Measurements from ENCODE around the gene TBC1D1. TPM values are rescaled to one million over a fixed set of nuclear protein-coding genes. Genes with fewer than 3 reads are reported as not detected.

Gene TBC1D1
- total RNA-seq, 1 experiment from 2014 or later: 106 TPM

DNA sequence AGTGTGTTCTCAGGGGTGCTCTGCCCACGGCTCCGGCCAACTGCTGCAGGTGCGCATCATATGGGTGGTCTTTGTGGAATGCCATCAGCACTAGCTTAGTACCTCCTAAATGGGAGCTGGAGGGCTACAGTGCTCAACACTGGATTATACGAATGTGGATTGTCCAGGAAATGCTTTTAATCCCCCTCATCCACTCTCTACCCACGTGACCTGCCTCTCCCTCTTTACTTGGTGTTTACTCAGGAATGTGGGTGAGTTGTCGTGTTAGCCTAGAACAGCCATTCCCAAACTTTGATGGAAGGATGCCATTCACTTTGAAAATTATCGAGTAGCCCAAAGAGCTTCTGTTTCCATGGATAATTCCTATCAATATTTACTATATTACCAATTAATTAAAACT lies 220.1 kb downstream of the TBC1D1 start:
- ChIA-PET CTCF (interaction anchor here (0.6 kb wide), 3 partner anchors 9 to 1075 kb away, joined by 5 read pairs; no protein-coding TSS in a partner anchor), POLR2A (ENCODE audit: unreplicated experiment) (no interaction called here)
- Histone ChIP-seq H4K20me1 (ENCODE audit: insufficient read depth) (no peaks in the 10 kb centered on the region), H3K9me3 (ENCODE audit: insufficient read depth, low read depth) (no peaks in the 10 kb centered on the region), H2AFZ (no peak overlapping the region), H3K27ac (no peak overlapping the region), H3K36me3 (ENCODE audit: low read depth) (no peaks in the 10 kb centered on the region), H3F3A (ENCODE audit: insufficient read depth, low read depth) (peaks cover 3% of the 10 kb centered on the region; the same call in 1 of the 2 replicates), H3K27me3 (ENCODE audit: insufficient read depth, low read depth) (no peaks in the 10 kb centered on the region), H3K4me3 (no peak overlapping the region), H3K9me2 (ENCODE audit: insufficient read depth) (no peaks in the 10 kb centered on the region), H3K4me2 (no peak overlapping the region), H3K4me1 (replicated peaks; ENCODE audit: insufficient read depth) (no peaks in the 10 kb centered on the region), H3K79me2 (ENCODE audit: low read depth) (no peaks in the 10 kb centered on the region)
- no TSS peak for BruUV-seq (replicated peaks)
- DNase-seq: no peak
- TF ChIP-seq, protein P1, sequence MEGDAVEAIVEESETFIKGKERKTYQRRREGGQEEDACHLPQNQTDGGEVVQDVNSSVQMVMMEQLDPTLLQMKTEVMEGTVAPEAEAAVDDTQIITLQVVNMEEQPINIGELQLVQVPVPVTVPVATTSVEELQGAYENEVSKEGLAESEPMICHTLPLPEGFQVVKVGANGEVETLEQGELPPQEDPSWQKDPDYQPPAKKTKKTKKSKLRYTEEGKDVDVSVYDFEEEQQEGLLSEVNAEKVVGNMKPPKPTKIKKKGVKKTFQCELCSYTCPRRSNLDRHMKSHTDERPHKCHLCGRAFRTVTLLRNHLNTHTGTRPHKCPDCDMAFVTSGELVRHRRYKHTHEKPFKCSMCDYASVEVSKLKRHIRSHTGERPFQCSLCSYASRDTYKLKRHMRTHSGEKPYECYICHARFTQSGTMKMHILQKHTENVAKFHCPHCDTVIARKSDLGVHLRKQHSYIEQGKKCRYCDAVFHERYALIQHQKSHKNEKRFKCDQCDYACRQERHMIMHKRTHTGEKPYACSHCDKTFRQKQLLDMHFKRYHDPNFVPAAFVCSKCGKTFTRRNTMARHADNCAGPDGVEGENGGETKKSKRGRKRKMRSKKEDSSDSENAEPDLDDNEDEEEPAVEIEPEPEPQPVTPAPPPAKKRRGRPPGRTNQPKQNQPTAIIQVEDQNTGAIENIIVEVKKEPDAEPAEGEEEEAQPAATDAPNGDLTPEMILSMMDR (conservative IDR thresholded peaks at IDR 0.05): no peak
- no peak for TF ChIP-seq EZH2 (IDR thresholded peaks at IDR 0.05; ENCODE audit: low read depth)
- intact Hi-C loops (cut with micrococcal nuclease; ENCODE audit: unreplicated experiment): no loop called here

DNA sequence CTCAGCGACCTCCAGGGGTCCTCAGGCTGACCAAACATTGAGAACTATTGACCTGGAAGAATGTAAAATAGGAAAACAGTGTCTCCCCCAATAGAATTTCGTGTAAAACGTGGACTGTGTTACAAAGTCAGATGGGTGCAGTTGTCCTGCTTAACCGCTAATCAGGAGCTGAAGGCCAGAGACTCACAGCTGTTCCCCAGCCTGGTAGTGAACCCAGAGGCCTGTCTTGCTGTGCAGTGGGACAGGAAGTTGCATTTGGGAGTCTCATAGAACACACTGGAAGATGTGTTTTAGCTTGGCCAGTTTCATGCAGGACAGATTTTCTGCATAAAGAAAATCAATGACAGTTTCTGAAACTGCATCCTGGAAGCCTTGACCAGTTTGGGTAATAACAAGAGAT lies 220.8 kb downstream of the TBC1D1 start:
- Histone ChIP-seq H2AFZ (no peak overlapping the region), H3K4me1 (replicated peaks; ENCODE audit: insufficient read depth) (no peaks in the 10 kb centered on the region), H3K27me3 (ENCODE audit: insufficient read depth, low read depth) (no peaks in the 10 kb centered on the region), H3K79me2 (ENCODE audit: low read depth) (no peaks in the 10 kb centered on the region), H3F3A (ENCODE audit: insufficient read depth, low read depth) (peaks cover 3% of the 10 kb centered on the region; the same call in 1 of the 2 replicates), H3K36me3 (ENCODE audit: low read depth) (no peaks in the 10 kb centered on the region), H3K9me2 (ENCODE audit: insufficient read depth) (no peaks in the 10 kb centered on the region), H4K20me1 (ENCODE audit: insufficient read depth) (no peaks in the 10 kb centered on the region), H3K27ac (no peak overlapping the region), H3K9me3 (ENCODE audit: insufficient read depth, low read depth) (no peaks in the 10 kb centered on the region), H3K4me2 (no peak overlapping the region), H3K4me3 (no peak overlapping the region)
- TF ChIP-seq, protein P1 (conservative IDR thresholded peaks at IDR 0.05): no peak
- no peak for TF ChIP-seq EZH2 (IDR thresholded peaks at IDR 0.05; ENCODE audit: low read depth)
- BruUV-seq (replicated peaks): no TSS peak
- DNase-seq: no peak
- intact Hi-C loops (cut with micrococcal nuclease; ENCODE audit: unreplicated experiment): no loop called here
- ChIA-PET POLR2A (ENCODE audit: unreplicated experiment) (no interaction called here), CTCF (interaction anchor here (0.6 kb wide), 1 partner anchor 1075 kb away, joined by 5 read pairs; no protein-coding TSS in a partner anchor)

GRCh38 chr4:38113132-38113531 lies 222.2 kb downstream of the TBC1D1 start:
- DNase-seq: no peak
- Histone ChIP-seq H3K79me2 (ENCODE audit: low read depth) (no peaks in the 10 kb centered on the region), H3K9me2 (ENCODE audit: insufficient read depth) (no peaks in the 10 kb centered on the region), H3K4me1 (replicated peaks; ENCODE audit: insufficient read depth) (no peaks in the 10 kb centered on the region), H3K27ac (no peak overlapping the region), H3F3A (ENCODE audit: insufficient read depth, low read depth) (peaks cover 3% of the 10 kb centered on the region; the same call in 1 of the 2 replicates), H2AFZ (no peak overlapping the region), H3K27me3 (ENCODE audit: insufficient read depth, low read depth) (no peaks in the 10 kb centered on the region), H3K36me3 (ENCODE audit: low read depth) (no peaks in the 10 kb centered on the region), H4K20me1 (ENCODE audit: insufficient read depth) (no peaks in the 10 kb centered on the region), H3K4me3 (no peak overlapping the region), H3K9me3 (ENCODE audit: insufficient read depth, low read depth) (no peaks in the 10 kb centered on the region), H3K4me2 (no peak overlapping the region)
- no TSS peak for BruUV-seq (replicated peaks)
- TF ChIP-seq EZH2 (IDR thresholded peaks at IDR 0.05; ENCODE audit: low read depth): no peak
- TF ChIP-seq, protein P1 (conservative IDR thresholded peaks at IDR 0.05): no peak
- intact Hi-C loops (cut with micrococcal nuclease; ENCODE audit: unreplicated experiment): no loop called here
- CTCF ChIA-PET: no interaction called here
- POLR2A ChIA-PET (ENCODE audit: unreplicated experiment): no interaction called here

Measured in PC-9 (cell line).